HEK293 (cell line): ENCODE measurements around the gene CDH18.

Source experiments
- CTCF ChIA-PET: fragments of 350-600 bp; formaldehyde crosslinking; extraction: SDS; loops from one replicate; lab custom pipeline; 2021; ENCODE audit warnings: antibody characterized with exemption; lab: Yijun Ruan, JAX
- POLR2A ChIA-PET: fragments of 300-600 bp; formaldehyde crosslinking; extraction: SDS; loops from one replicate; lab custom pipeline; 2020; ENCODE audit warnings: antibody characterized with exemption, inconsistent platforms; lab: Yijun Ruan, JAX
- H3K27ac ChIP-seq: fragments of 200-500 bp; sonication (Bioruptor generic); 2 replicates; pipeline ENCODE4 v1.5.1; 2014; ENCODE audit warnings: low read depth, low read length, control low read depth, inconsistent platforms; ENCODE audit errors: extremely low read depth
- H3K36me3 ChIP-seq, 2 experiments: fragments of 200-500 bp in 1 of 2; sonication (Bioruptor generic) in 1 of 2; 1 replicate in 1 of 2; 2 replicates in 1 of 2; pipeline ENCODE4 v1.5.1; 2014 to 2017; ENCODE audit warnings: inconsistent platforms in 2 of 2, low read length in 2 of 2; ENCODE audit not compliant: control insufficient read depth in 2 of 2, insufficient read depth in 1 of 2
- H3K4me1 ChIP-seq: fragments of 200-500 bp; sonication (Bioruptor generic); 2 replicates; pipeline ENCODE4 v1.5.1; 2014; ENCODE audit warnings: mild to moderate bottlenecking, low read length, inconsistent platforms; ENCODE audit not compliant: control insufficient read depth, insufficient read depth
- H3K4me3 ChIP-seq: 2 replicates; pipeline ENCODE4 v1.5.1; 2011; ENCODE audit warnings: low read depth, mild to moderate bottlenecking, control low read depth, low read length, moderate library complexity
- H3K9me3 ChIP-seq: fragments of 200-500 bp; sonication (Bioruptor generic); 2 replicates; pipeline ENCODE4 v1.5.1; 2014; ENCODE audit warnings: low read depth, low read length, inconsistent platforms; ENCODE audit not compliant: control insufficient read depth, insufficient read depth
- BCL11A ChIP-seq: fragments of 450-650 bp; formaldehyde crosslinking; IDR thresholded peaks from 2 replicates; pipeline ENCODE4 v1.5.1; 2016; ENCODE audit warnings: low read depth, missing biosample characterization, missing genetic modification characterization
- HOXC10 ChIP-seq: sonication (generic); formaldehyde crosslinking; IDR thresholded peaks from 2 replicates; pipeline ENCODE4 v1.8.1; 2023; ENCODE audit warnings: mild to moderate bottlenecking, missing genetic modification reagents
- INSM2 ChIP-seq: fragments of 450-650 bp; formaldehyde crosslinking; IDR thresholded peaks from 2 replicates; pipeline ENCODE4 v1.5.1; 2016; ENCODE audit warnings: missing biosample characterization, missing genetic modification characterization
- KLF16 ChIP-seq: fragments of 450-650 bp; formaldehyde crosslinking; IDR thresholded peaks from 2 replicates; pipeline ENCODE4 v1.5.1; 2017; ENCODE audit warnings: missing biosample characterization, missing genetic modification characterization
- KLF17 ChIP-seq: fragments of 450-650 bp; formaldehyde crosslinking; IDR thresholded peaks from 2 replicates; pipeline ENCODE4 v1.5.1; 2016; ENCODE audit warnings: missing biosample characterization, missing genetic modification characterization
- OSR2 ChIP-seq: fragments of 450-650 bp; formaldehyde crosslinking; IDR thresholded peaks from 2 replicates; pipeline ENCODE4 v1.5.1; 2016; ENCODE audit warnings: missing biosample characterization, missing genetic modification characterization
- REST ChIP-seq: fragments of 450-650 bp; formaldehyde crosslinking; IDR thresholded peaks from 2 replicates; pipeline ENCODE4 v1.5.1; 2016; ENCODE audit warnings: missing biosample characterization, missing genetic modification characterization
- TCF7L2 ChIP-seq: IDR thresholded peaks from 2 replicates; pipeline ENCODE4 v1.6.1; 2011; ENCODE audit warnings: low read depth, mild to moderate bottlenecking, inconsistent platforms, low read length, moderate library complexity, borderline replicate concordance
- ZEB2 ChIP-seq: fragments of 450-650 bp; formaldehyde crosslinking; IDR thresholded peaks from 2 replicates; pipeline ENCODE4 v1.5.1; 2016; ENCODE audit warnings: missing biosample characterization, missing genetic modification characterization
- ZFP3 ChIP-seq: fragments of 450-650 bp; formaldehyde crosslinking; IDR thresholded peaks from 2 replicates; pipeline ENCODE4 v1.5.1; 2016; ENCODE audit warnings: low read depth, missing biosample characterization, missing genetic modification characterization
- ZNF239 ChIP-seq: fragments of 450-650 bp; formaldehyde crosslinking; IDR thresholded peaks from 2 replicates; pipeline ENCODE4 v1.5.1; 2016; ENCODE audit warnings: missing biosample characterization, missing genetic modification characterization
- ZNF24 ChIP-seq: fragments of 450-650 bp; formaldehyde crosslinking; IDR thresholded peaks from 2 replicates; pipeline ENCODE4 v1.5.1; 2016; ENCODE audit warnings: missing biosample characterization, missing genetic modification characterization
- ZNF266 ChIP-seq: fragments of 450-650 bp; formaldehyde crosslinking; IDR thresholded peaks from 2 replicates; pipeline ENCODE4 v1.5.1; 2016; ENCODE audit warnings: missing biosample characterization, missing genetic modification characterization, low read depth
- ZNF280C ChIP-seq: fragments of 450-650 bp; formaldehyde crosslinking; IDR thresholded peaks from 2 replicates; pipeline ENCODE4 v1.5.1; 2016; ENCODE audit warnings: missing biosample characterization, missing genetic modification characterization
- ZNF280D ChIP-seq: fragments of 450-650 bp; formaldehyde crosslinking; IDR thresholded peaks from 2 replicates; pipeline ENCODE4 v1.5.1; 2016; ENCODE audit warnings: missing biosample characterization, missing genetic modification characterization
- ZNF514 ChIP-seq: fragments of 450-650 bp; formaldehyde crosslinking; IDR thresholded peaks from 2 replicates; pipeline ENCODE4 v1.5.1; 2016; ENCODE audit warnings: missing biosample characterization, missing genetic modification characterization
- ZNF580 ChIP-seq: fragments of 450-650 bp; formaldehyde crosslinking; IDR thresholded peaks from 2 replicates; pipeline ENCODE4 v1.5.1; 2016; ENCODE audit warnings: missing biosample characterization, missing genetic modification characterization
- TF ChIP-seq, protein P1 (sequence below): fragments of 450-650 bp; formaldehyde crosslinking; IDR thresholded peaks from 2 replicates; pipeline ENCODE4 v1.5.1; 2016; ENCODE audit warnings: missing biosample characterization, missing genetic modification characterization
- TF ChIP-seq, protein P2 (sequence below): fragments of 450-650 bp; formaldehyde crosslinking; IDR thresholded peaks from 2 replicates; pipeline ENCODE4; 2016; ENCODE audit warnings: missing biosample characterization, missing genetic modification characterization

CDH18 gene

GRCh38 chr5:19479562-19479961 lies 508.4 kb downstream of the CDH18 start:
- no peaks in the 10 kb centered on the region for H3K36me3 ChIP-seq
- H3K4me1 ChIP-seq: no peaks in the 10 kb centered on the region
- no peak for TF ChIP-seq ZNF514 (tag by site-specific recombination)
- no peak for TF ChIP-seq ZNF24
- TF ChIP-seq, all 188 proteins: peak for 0
- no peaks in the 10 kb centered on the region; the same call in 1 of the 2 replicates for H3K9me3 ChIP-seq
- H3K27ac ChIP-seq: no peak overlapping the region
- ChIA-PET POLR2A (no interaction called here), CTCF (no interaction called here)
- no peak overlapping the region for H3K4me3 ChIP-seq

DNA sequence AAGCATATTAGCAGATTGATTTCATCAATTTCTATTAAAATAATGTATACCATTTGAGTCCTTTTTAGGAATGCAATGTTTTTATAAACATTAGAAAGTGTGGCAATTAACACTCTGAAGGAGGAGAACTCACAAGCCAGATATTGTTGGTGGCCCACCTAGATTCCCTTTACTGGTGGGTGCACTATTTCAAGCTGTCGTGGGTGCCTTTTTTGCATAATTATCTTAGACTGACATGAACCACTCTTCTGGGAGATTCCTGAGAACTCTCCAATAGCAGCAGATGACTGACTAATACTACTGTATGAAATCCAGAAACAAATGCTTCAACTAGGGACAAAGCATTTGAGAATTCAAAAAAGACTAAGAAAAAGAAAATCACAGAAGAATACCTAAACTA lies 526.0 kb downstream of the CDH18 start:
- POLR2A ChIA-PET: no interaction called here
- Histone ChIP-seq H3K27ac (no peak overlapping the region), H3K4me1 (no peaks in the 10 kb centered on the region), H3K9me3 (no peaks in the 10 kb centered on the region)
- no peak for TF ChIP-seq ZEB2 (tag by site-specific recombination)
- no peak for TF ChIP-seq KLF17 (tag by site-specific recombination)
- no peak for TF ChIP-seq ZFP3
- no peak for TF ChIP-seq ZNF280C
- TF ChIP-seq KLF16 (tag by site-specific recombination): no peak
- TF ChIP-seq TCF7L2: no peak
- TF ChIP-seq ZNF239 (tag by site-specific recombination): no peak
- TF ChIP-seq OSR2 (tag by site-specific recombination): no peak
- no peak for TF ChIP-seq REST (tag by site-specific recombination)
- TF ChIP-seq, protein P1, sequence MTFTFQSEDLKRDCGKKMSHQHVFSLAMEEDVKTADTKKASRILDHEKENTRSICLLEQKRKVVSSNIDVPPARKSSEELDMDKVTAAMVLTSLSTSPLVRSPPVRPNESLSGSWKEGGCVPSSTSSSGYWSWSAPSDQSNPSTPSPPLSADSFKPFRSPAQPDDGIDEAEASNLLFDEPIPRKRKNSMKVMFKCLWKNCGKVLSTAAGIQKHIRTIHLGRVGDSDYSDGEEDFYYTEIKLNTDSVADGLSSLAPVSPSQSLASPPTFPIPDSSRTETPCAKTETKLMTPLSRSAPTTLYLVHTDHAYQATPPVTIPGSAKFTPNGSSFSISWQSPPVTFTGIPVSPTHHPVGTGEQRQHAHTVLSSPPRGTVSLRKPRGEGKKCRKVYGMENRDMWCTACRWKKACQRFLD (tag by site-specific recombination): no peak
- no peak for TF ChIP-seq HOXC10 (CRISPR knock-in tag)
- TF ChIP-seq ZNF266 (tag by site-specific recombination): no peak
- TF ChIP-seq INSM2 (tag by site-specific recombination): no peak
- TF ChIP-seq, protein P2, sequence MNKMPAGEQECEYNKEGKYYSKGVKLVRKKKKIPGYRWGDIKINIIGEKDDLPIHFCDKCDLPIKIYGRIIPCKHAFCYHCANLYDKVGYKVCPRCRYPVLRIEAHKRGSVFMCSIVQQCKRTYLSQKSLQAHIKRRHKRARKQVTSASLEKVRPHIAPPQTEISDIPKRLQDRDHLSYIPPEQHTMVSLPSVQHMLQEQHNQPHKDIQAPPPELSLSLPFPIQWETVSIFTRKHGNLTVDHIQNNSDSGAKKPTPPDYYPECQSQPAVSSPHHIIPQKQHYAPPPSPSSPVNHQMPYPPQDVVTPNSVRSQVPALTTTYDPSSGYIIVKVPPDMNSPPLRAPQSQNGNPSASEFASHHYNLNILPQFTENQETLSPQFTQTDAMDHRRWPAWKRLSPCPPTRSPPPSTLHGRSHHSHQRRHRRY (tag by site-specific recombination): no peak
- no peak for TF ChIP-seq BCL11A
- TF ChIP-seq ZNF580 (tag by site-specific recombination): no peak
- TF ChIP-seq ZNF280D (tag by site-specific recombination): no peak
- TF ChIP-seq, all 188 proteins: peak for 0
- CTCF ChIA-PET: no interaction called here
- no peak overlapping the region for H3K4me3 ChIP-seq
- no peaks in the 10 kb centered on the region for H3K36me3 ChIP-seq
